ENCODE measurements around the gene LILRA5. TPM values are rescaled to one million over a fixed set of nuclear protein-coding genes. Genes with fewer than 3 reads are reported as not detected.

LILRA5 gene
- total RNA-seq, 1 experiment from 2014 or later, result not detected

DNA sequence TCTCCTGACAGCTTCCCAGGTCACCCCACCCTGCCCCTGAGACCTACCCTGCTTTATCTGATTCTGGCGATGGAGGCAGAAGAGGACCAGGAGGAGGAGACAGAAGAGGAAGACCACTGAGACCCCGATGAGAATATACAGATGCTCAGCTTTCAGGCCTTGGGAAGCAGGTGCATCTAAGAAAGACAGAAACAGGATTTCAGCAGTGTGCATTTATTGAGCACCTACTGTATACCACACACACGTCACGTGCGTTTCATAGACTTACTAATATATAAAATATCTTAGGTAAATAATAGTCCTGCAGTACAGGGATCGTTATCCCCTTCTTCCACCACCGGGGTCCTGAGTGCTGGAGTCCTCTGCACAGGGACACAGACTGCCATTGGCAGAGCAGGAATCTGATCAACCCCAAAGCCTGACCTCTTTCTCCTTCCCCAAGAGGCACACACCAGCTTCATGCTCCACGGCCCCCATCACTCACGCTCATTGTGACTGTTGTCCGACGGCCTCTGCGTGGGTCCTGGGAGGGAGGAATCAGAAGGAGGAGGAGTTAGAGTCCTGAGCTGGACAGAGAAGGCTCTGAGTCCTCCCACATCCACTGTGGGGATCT lies 43.6 kb upstream of the LILRA5 start:
- Histone ChIP-seq H3K4me1 (ENCODE audit: control insufficient read depth in 1 of 2, insufficient read depth in 2 of 2, low read length in 2 of 2) (peaks cover 0 to 6% of the 10 kb centered on the region in 2 experiments; a peak in 1 of 4 replicates), H3K9ac (ENCODE audit: low read length) (no peak overlapping the region), H3K79me2 (ENCODE audit: insufficient read depth, low read length) (no peaks in the 10 kb centered on the region), H2AFZ (ENCODE audit: low read depth, low read length, poor library complexity, severe bottlenecking) (no peak overlapping the region), H4K20me1 (ENCODE audit: insufficient read depth) (no peaks in the 10 kb centered on the region), H3K4me3 (replicated peaks in 1 of 2; ENCODE audit: low read depth in 1 of 2, low read length in 2 of 2) (no peak overlapping the region), H3K27me3 (ENCODE audit: insufficient read depth, low read length) (no peaks in the 10 kb centered on the region), H3K9me2 (ENCODE audit: insufficient read depth) (no peaks in the 10 kb centered on the region), H3K9me3 (ENCODE audit: control insufficient read depth in 1 of 2, insufficient read depth in 1 of 2, low read depth in 1 of 2, low read length in 2 of 2) (no peaks in the 10 kb centered on the region), H3K27ac (ENCODE audit: low read depth, low read length) (no peak overlapping the region), H3K4me2 (ENCODE audit: low read length) (no peak overlapping the region), H3K36me3 (ENCODE audit: control insufficient read depth in 1 of 2, insufficient read depth in 2 of 2, low read length in 2 of 2) (no peaks in the 10 kb centered on the region)
- intact Hi-C loops (cut with micrococcal nuclease), result no loop called here
- ATAC-seq (no peak), DNase-seq (ENCODE audit: low read depth, low spot score) (no peak)
- RAD21 ChIA-PET (ENCODE audit: low non-redundant PET in 1 of 2, low total read pairs in 2 of 2, uncharacterized antibody in 2 of 2, unreplicated experiment in 2 of 2), result no interaction called here
- POLR2A ChIA-PET, result no interaction called here
- TF ChIP-seq EGR1 (IDR thresholded peaks at IDR 0.05; ENCODE audit: low read depth) (no peak), ZFX (IDR thresholded peaks at IDR 0.05) (no peak), SP1 (IDR thresholded peaks at IDR 0.05; ENCODE audit: low read depth) (no peak), CEBPB (IDR thresholded peaks at IDR 0.05; ENCODE audit: low read depth) (no peak), ELF1 (IDR thresholded peaks at IDR 0.05; ENCODE audit: borderline replicate concordance, low read depth) (no peak), FOSL1 (IDR thresholded peaks at IDR 0.05; ENCODE audit: low read depth) (no peak), CBX3 (IDR thresholded peaks at IDR 0.05; ENCODE audit: low read depth) (no peak), POLR2A (IDR thresholded peaks at IDR 0.05; ENCODE audit: borderline replicate concordance, extremely low read depth, insufficient read depth, insufficient read length) (no peak), POLR2AphosphoS5 (IDR thresholded peaks at IDR 0.05; ENCODE audit: low read depth, low read length) (no peak), EZH2 (IDR thresholded peaks at IDR 0.05) (no peak), YY1 (IDR thresholded peaks at IDR 0.05; ENCODE audit: extremely low read depth, insufficient replicate concordance, low read depth, low read length) (no peak)
- TF ChIP-seq, protein P1, sequence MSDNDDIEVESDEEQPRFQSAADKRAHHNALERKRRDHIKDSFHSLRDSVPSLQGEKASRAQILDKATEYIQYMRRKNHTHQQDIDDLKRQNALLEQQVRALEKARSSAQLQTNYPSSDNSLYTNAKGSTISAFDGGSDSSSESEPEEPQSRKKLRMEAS (IDR thresholded peaks at IDR 0.05), result no peak
- TF ChIP-seq, protein P2, sequence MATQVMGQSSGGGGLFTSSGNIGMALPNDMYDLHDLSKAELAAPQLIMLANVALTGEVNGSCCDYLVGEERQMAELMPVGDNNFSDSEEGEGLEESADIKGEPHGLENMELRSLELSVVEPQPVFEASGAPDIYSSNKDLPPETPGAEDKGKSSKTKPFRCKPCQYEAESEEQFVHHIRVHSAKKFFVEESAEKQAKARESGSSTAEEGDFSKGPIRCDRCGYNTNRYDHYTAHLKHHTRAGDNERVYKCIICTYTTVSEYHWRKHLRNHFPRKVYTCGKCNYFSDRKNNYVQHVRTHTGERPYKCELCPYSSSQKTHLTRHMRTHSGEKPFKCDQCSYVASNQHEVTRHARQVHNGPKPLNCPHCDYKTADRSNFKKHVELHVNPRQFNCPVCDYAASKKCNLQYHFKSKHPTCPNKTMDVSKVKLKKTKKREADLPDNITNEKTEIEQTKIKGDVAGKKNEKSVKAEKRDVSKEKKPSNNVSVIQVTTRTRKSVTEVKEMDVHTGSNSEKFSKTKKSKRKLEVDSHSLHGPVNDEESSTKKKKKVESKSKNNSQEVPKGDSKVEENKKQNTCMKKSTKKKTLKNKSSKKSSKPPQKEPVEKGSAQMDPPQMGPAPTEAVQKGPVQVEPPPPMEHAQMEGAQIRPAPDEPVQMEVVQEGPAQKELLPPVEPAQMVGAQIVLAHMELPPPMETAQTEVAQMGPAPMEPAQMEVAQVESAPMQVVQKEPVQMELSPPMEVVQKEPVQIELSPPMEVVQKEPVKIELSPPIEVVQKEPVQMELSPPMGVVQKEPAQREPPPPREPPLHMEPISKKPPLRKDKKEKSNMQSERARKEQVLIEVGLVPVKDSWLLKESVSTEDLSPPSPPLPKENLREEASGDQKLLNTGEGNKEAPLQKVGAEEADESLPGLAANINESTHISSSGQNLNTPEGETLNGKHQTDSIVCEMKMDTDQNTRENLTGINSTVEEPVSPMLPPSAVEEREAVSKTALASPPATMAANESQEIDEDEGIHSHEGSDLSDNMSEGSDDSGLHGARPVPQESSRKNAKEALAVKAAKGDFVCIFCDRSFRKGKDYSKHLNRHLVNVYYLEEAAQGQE (IDR thresholded peaks at IDR 0.05; ENCODE audit: low read depth), result no peak
- TF ChIP-seq, protein P3, sequence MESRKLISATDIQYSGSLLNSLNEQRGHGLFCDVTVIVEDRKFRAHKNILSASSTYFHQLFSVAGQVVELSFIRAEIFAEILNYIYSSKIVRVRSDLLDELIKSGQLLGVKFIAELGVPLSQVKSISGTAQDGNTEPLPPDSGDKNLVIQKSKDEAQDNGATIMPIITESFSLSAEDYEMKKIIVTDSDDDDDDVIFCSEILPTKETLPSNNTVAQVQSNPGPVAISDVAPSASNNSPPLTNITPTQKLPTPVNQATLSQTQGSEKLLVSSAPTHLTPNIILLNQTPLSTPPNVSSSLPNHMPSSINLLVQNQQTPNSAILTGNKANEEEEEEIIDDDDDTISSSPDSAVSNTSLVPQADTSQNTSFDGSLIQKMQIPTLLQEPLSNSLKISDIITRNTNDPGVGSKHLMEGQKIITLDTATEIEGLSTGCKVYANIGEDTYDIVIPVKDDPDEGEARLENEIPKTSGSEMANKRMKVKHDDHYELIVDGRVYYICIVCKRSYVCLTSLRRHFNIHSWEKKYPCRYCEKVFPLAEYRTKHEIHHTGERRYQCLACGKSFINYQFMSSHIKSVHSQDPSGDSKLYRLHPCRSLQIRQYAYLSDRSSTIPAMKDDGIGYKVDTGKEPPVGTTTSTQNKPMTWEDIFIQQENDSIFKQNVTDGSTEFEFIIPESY (IDR thresholded peaks at IDR 0.05; ENCODE audit: extremely low read depth, insufficient replicate concordance, low read length), result no peak
- TF ChIP-seq, protein P4, sequence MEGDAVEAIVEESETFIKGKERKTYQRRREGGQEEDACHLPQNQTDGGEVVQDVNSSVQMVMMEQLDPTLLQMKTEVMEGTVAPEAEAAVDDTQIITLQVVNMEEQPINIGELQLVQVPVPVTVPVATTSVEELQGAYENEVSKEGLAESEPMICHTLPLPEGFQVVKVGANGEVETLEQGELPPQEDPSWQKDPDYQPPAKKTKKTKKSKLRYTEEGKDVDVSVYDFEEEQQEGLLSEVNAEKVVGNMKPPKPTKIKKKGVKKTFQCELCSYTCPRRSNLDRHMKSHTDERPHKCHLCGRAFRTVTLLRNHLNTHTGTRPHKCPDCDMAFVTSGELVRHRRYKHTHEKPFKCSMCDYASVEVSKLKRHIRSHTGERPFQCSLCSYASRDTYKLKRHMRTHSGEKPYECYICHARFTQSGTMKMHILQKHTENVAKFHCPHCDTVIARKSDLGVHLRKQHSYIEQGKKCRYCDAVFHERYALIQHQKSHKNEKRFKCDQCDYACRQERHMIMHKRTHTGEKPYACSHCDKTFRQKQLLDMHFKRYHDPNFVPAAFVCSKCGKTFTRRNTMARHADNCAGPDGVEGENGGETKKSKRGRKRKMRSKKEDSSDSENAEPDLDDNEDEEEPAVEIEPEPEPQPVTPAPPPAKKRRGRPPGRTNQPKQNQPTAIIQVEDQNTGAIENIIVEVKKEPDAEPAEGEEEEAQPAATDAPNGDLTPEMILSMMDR (IDR thresholded peaks at IDR 0.05 in 2 of 3, conservative IDR thresholded peaks at IDR 0.05 in 1 of 3; ENCODE audit: borderline replicate concordance in 1 of 3, insufficient read depth in 1 of 3, low read depth in 2 of 3, low read length in 2 of 3), result no peak
- CTCF ChIA-PET, result no interaction called here
- no TSS peak for BruUV-seq (replicated peaks)
